ENCODE results near the gene PIGBOS1.
"Not testable (repeated sequence)": the region's sequence is repeated elsewhere in the genome, so short reads cannot be mapped to it uniquely, and the experiment has no call there.

Gene PIGBOS1

DNA sequence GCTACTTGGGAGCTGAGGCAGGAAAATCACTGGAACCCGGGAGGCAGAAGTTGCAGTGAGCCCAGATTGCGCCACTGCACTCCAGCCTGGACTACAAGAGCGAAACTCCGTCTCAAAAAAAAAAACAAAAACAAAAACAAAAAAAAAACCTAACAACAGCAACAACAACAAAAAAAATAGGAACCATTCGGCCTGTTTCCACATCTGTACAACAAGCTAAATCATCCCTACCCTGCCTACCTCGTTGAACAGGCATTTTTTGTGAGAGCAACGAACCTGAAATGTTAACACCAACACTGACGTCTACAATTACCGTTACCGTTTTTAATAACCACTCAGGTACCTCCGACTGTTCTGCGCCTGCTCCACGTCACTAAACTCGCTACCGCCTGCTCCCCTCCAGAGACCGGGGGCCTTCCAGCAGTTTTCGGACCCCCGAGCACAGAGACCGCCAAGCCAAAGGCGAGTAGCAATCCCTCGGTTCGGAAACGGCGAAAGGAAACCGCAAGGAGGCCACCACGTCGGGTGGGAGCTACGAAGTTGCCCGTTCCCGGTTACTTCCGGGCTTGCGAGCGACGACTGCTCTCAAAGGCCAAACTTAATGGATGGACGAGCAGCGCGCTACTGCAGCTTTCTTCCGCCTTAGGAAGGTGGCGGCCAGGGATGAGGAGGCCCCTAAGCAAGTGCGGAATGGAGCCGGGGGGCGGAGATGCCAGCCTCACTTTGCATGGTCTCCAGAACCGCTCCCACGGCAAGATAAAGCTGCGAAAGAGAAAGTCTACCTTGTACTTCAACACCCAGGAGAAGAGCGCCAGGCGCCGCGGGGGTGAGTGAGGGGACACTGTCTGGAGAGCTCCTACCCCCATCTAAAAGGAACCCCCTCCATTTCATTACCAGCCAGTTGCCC lies at the start of gene PIGBOS1, which contains the start of gene PIGB:
PIGBOS1 (minus strand) TSS at position 536 of the 907 bp plus-strand sequence. CDS start 1,331 bp downstream, outside the sequence.
PIGB (plus strand) TSS at position 635 of the 907 bp plus-strand sequence; CDS start at position 664, 29 bp downstream.
- peak; percentile 95 for DNase-seq

DNA sequence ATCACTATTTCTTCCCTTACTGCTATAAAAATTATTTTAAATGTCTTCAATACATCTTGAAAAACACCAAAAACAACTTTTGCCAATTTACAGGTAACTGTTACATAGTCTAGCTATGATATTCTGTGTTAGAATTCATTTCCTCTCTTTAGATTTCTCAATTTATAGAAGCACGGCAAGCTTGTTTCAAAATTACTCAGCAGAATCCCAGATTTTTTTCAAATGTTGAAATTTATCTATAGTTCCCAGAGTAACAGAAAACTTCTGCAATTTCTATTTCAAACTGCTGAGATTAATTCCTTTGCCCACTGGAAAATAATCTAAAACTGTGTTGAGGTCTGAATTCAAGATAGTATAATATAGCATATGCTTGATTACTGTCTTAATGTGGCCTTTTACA lies 48.1 kb upstream of the PIGBOS1 start:
- no peak for DNase-seq

DNA sequence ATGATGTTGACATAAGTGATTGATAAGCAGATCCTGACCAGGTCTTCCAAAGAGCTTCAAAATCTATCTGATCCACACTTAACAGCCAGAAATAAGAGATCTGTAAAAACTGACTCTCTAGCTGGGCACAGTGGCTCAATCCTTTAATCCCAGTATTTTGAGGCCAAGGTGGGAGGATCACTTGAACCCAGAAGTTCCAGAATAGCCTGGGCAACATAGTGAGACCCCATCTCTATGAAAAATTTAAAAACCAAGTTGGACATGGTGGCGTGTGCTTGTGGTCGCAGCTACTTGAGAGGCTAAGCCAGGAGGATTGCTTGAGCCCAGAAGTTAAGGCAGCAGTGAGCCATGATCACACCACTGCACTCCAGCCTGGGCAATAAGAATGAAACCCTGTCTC lies 43.7 kb upstream of the PIGBOS1 start:
- no peak for DNase-seq

GRCh38 chr15:55361048-55361447 lies 42.1 kb upstream of the PIGBOS1 start:
- DNase-seq: no peak

GRCh38 chr15:55360256-55360655 lies 41.3 kb upstream of the PIGBOS1 start:
- no peak for DNase-seq

GRCh38 chr15:55358471-55358870 lies 39.5 kb upstream of the PIGBOS1 start:
- no peak for DNase-seq

- DNase-seq: peak; percentile 25
These were observed 38.9 kb upstream of the PIGBOS1 start for GRCh38 chr15:55357774-55358173.

DNA sequence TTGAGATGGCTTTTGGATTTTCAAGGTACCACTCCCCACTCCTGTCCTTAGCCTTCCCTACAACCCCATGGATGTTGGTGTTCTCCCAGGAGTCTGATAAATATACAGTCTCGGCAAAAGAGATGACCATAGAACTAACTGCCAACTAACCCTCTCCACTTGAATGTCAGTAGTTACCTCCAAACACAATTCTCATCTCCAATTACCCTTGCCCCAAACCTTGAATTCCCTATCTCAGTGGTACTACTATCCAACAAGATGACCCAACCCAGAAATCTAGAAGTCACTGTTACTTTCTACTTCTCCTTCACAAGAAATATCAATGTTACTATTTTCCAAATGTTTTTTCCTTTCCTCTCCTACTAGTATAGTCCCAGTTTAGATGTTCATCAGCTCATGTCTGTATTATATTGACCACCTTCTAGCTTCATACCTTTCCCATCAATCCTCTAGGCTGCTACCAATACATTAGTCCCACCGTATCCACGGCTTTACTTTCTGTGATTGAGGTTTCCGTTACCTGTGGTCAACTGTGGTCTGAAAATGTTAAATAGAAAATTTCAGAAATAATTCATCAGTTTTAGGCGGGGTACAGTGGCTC lies 38.2 kb upstream of the PIGBOS1 start:
- no peak for DNase-seq

- DNase-seq: no peak
These were observed 34.1 kb upstream of the PIGBOS1 start for GRCh38 chr15:55353025-55353424.

DNA sequence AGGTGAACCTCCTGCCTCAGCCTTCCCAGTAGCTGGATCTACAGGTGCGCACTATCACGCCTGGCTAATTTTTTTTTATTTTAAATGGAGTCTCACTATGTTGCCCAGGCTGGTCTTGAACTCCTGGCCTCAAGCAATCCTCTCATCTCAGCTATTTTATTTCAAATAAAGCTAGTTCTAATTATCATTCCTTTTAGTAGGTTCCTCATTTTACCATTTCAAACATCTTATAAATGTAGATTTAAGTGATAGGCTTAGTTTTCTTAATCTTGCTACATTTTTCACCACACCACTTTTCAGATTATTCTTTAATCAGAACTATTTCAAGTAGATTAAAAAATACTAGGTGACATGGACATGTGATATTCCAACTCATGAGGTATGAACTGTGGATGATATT lies 30.4 kb upstream of the PIGBOS1 start:
- DNase-seq: no peak

- DNase-seq: no peak
These were observed 29.4 kb upstream of the PIGBOS1 start for GRCh38 chr15:55348281-55348778.

- no peak for DNase-seq
These were observed 25.3 kb upstream of the PIGBOS1 start for GRCh38 chr15:55344206-55344605.

GRCh38 chr15:55343168-55343567 lies 24.2 kb upstream of the PIGBOS1 start:
- DNase-seq: no peak

DNA sequence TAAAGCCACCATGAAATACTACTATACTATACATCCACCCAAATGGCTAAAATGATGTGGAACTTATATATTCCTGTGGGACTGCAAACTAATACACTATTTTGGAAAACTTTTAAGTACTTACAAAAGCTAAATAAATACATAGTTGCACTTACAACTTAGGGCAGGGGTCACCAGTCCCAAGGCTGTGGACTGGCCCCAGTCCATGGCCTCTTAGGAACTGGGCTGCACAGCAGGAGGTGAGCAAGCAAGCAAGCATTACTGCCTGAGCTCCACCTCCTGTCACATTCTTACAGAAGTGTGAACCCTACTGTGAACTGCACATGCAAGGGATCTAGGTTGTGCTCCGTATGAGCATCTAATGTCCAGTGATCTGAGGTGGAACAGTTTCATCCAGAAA lies 18.2 kb upstream of the PIGBOS1 start:
- DNase-seq: no peak

DNA sequence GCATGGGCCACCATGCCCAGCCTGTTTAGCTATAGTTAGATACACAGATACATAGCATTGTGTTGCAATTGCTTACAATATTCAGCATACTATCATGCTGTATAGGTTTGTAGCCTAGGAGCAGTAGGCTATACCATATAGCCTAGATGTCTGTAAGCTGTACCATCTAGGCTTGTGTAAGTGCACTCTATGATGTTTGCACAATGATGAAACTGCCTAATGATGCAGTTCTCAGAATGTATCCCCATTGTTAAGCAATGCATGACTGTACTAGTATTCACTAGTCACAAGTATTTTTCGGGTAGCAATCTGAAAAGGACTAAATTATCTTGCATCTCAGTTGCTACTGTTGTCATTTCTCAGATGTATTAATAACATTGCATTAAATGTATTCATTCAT lies 16.1 kb upstream of the PIGBOS1 start:
- DNase-seq: no peak

DNA sequence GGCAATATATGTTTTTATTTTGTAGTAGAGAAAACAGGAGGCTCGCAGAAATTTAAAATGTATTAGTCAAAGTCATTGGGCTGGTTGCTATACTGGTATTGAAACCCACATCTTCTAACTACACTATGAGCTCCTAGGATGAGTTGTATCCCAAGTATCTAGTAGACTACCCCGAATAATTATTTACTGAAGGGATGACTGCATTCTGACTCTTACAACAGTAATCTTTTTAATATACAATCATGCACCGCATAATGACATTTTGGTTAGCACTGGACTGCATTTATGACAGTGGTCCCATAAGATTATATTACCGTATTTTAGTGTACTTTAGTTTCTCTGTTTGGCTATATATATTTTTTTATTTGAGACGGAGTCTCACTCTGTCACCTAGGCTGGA lies 15.4 kb upstream of the PIGBOS1 start:
- no peak for DNase-seq

DNA sequence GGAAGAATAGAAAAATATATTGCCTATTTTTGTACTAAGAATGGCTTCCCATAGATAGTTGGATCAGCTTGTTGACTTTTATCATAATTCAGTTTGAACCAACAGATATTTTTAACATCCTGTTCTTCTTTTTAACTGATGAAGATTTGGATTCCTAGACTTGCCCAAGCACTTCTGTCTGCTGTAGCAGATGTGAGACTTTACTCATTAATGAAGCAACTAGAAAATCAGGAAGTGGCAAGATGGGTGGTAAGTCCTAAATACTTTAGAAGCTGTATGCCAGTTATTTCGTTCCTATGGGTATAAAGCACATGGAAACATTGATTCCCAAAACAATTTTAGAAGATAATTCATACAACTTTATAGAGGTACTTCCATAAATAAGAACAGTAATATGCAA lies 8.5 kb upstream of the PIGBOS1 start:
- peak; percentile 53 for DNase-seq

GRCh38 chr15:55322467-55322866 lies 3.5 kb upstream of the PIGBOS1 start:
- DNase-seq: no peak

GRCh38 chr15:55320963-55321362 lies 2.0 kb upstream of the PIGBOS1 start:
- DNase-seq: no peak

DNA sequence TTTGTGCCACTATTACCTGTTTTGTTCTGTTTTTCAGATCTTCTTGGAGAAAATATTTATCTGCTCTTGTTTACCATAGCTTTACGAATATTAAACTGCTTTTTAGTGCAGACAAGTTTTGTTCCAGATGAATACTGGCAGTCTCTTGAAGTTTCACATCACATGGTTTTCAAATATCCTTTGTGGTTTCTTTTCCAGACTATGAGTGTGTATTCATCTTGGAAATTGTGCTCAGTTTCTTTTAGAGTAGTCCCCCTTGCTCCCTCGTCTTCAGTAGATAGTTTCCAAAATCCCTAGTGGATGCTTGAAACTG lies 1.3 kb upstream of the PIGBOS1 start:
- peak; percentile 20 for DNase-seq

- peak; percentile 87 for DNase-seq
These were observed 764 bp upstream of the PIGBOS1 start for GRCh38 chr15:55319537-55320237.

DNA sequence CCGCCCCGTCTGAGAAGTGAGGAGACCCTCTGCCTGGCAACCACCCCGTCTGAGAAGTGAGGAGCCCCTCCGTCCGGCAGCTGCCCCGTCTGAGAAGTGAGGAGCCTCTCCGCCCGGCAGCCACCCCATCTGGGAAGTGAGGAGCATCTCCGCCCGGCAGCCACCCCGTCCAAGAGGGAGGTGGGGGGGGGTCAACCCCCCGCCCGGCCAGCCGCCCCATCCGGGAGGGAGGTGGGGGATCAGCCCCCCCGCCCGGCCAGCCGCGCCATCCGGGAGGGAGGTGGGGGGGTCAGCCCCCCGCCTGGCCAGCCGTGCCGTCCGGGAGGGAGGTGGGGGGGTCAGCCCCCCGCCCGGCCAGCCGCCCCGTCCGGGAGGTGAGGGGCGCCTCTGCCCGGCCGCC lies 16.1 kb downstream of the PIGBOS1 start:
- DNase-seq: not testable (repeated sequence)

GRCh38 chr15:55297315-55297714 lies 21.6 kb downstream of the PIGBOS1 start:
- no peak for DNase-seq
